HEK293T (cell line): Measurements from ENCODE around the gene NFATC1.

Source experiments
- BHLHE40 ChIP-seq: fragments of 450-650 bp; IDR thresholded peaks from 2 replicates; pipeline ENCODE4 v1.6.1; 2016; ENCODE audit warnings: mild to moderate bottlenecking, moderate library complexity, borderline replicate concordance
- ELF4 ChIP-seq: fragments of 450-650 bp; IDR thresholded peaks from 2 replicates; pipeline ENCODE4 v1.6.1; 2017; ENCODE audit warnings: antibody characterized with exemption
- FOXA1 ChIP-seq: fragments of 450-650 bp; IDR thresholded peaks from 2 replicates; pipeline ENCODE4 v1.6.1; 2016; ENCODE audit warnings: mild to moderate bottlenecking
- FOXM1 ChIP-seq: fragments of 450-650 bp; IDR thresholded peaks from 2 replicates; pipeline ENCODE4 v1.6.1; 2017; ENCODE audit warnings: mild to moderate bottlenecking, borderline replicate concordance
- HDGF ChIP-seq: fragments of 450-650 bp; IDR thresholded peaks from 2 replicates; pipeline ENCODE4 v1.6.1; 2017; ENCODE audit warnings: antibody characterized with exemption, borderline replicate concordance
- SP1 ChIP-seq: fragments of 450-650 bp; IDR thresholded peaks from 2 replicates; pipeline ENCODE4 v1.6.1; 2017
- SUZ12 ChIP-seq: fragments of 450-650 bp; IDR thresholded peaks from 2 replicates; pipeline ENCODE4 v1.6.1; 2016; ENCODE audit warnings: mild to moderate bottlenecking
- ZNF384 ChIP-seq: fragments of 450-650 bp; IDR thresholded peaks from 2 replicates; pipeline ENCODE4 v1.6.1; 2016
- TF ChIP-seq, protein P1 (sequence below): fragments of 450-650 bp; IDR thresholded peaks from 2 replicates; pipeline ENCODE4 v1.6.1; 2016

DNA sequence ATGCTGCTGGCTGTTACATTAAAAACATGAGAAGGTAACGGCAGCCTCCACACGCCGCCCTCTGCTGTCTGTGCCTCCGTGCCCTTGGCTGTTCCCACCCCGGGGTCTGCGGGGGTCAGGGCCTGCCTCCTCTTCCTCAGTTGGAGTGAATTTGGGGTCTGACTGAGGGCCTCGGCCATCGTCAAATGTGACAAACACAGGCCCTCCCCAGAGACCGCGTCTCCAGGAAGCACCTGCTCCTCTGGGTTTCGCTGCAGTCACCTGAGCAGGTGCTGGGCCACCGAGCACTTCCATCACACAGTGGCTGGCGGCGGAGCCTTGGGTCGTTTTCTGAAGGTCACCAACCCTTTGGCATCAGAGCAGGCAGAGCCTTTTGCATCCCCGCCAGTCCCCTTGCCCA, 70.9 kb downstream of the NFATC1 start:
- TF ChIP-seq FOXM1 (no peak), SP1 (no peak), SUZ12 (no peak), ELF4 (no peak), ZNF384 (no peak), HDGF (no peak), BHLHE40 (no peak), FOXA1 (no peak)
- TF ChIP-seq, protein P1, sequence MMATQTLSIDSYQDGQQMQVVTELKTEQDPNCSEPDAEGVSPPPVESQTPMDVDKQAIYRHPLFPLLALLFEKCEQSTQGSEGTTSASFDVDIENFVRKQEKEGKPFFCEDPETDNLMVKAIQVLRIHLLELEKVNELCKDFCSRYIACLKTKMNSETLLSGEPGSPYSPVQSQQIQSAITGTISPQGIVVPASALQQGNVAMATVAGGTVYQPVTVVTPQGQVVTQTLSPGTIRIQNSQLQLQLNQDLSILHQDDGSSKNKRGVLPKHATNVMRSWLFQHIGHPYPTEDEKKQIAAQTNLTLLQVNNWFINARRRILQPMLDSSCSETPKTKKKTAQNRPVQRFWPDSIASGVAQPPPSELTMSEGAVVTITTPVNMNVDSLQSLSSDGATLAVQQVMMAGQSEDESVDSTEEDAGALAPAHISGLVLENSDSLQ, result no peak
